T-helper 1 cell treated with Interleukin-12 subunit alpha and Interleukin-12 subunit beta and Interleukin-4 antibody, amounts not matched to agents 30 ng/mL and 1 ng/mL, for 36 hours (primary cell): ENCODE data around the gene IL16. TPM values are rescaled to one million over a fixed set of nuclear protein-coding genes. Genes with fewer than 3 reads are reported as not detected.
"Not testable (repeated sequence)": the region's sequence is repeated elsewhere in the genome, so short reads cannot be mapped to it uniquely, and the experiment has no call there.

Experiments used
- intact Hi-C: fragments of 100-400 bp; cut with micrococcal nuclease; formaldehyde crosslinking; loops from one replicate; pipeline ENCODE4 v1.15.1; 2024
- total RNA-seq: library from RNA; stranded (reverse); gene quantifications from 2 replicates; pipeline ENCODE4 v1.2.3, GENCODE V29; 2022

IL16 gene
- total RNA-seq, 1 donor from 2014 or later = 237 TPM

GRCh38 chr15:81331141-81331540 lies 134.5 kb downstream of the IL16 start:
- intact Hi-C loops = not testable (repeated sequence)

- intact Hi-C loops = no loop called here
These were observed 134.9 kb downstream of the IL16 start for GRCh38 chr15:81331600-81331999.

- intact Hi-C loops = no loop called here
These were observed 135.6 kb downstream of the IL16 start for GRCh38 chr15:81332326-81332725.

- intact Hi-C loops = no loop called here
These were observed 136.7 kb downstream of the IL16 start for GRCh38 chr15:81333363-81333762.

- intact Hi-C loops = no loop called here
These were observed 138.2 kb downstream of the IL16 start for GRCh38 chr15:81334768-81335435.

GRCh38 chr15:81335631-81336030 lies 139.0 kb downstream of the IL16 start:
- intact Hi-C loops = loop anchor here (1.0 kb wide), 1 partner anchor 60 kb away; no protein-coding TSS in a partner anchor

GRCh38 chr15:81336568-81336967 lies 139.9 kb downstream of the IL16 start:
- intact Hi-C loops = loop anchor here (1.0 kb wide), 1 partner anchor 61 kb away; no protein-coding TSS in a partner anchor

- intact Hi-C loops = no loop called here
These were observed 140.6 kb downstream of the IL16 start for GRCh38 chr15:81337241-81337640.

- intact Hi-C loops = no loop called here
These were observed 141.1 kb downstream of the IL16 start for GRCh38 chr15:81337713-81338157.

GRCh38 chr15:81338170-81339007 lies 141.7 kb downstream of the IL16 start:
- intact Hi-C loops = no loop called here

GRCh38 chr15:81339321-81339720 lies 142.6 kb downstream of the IL16 start:
- intact Hi-C loops = no loop called here

GRCh38 chr15:81339851-81340250 lies 143.2 kb downstream of the IL16 start:
- intact Hi-C loops = no loop called here

- intact Hi-C loops = no loop called here
These were observed 144.7 kb downstream of the IL16 start for GRCh38 chr15:81341351-81341750.

- intact Hi-C loops = no loop called here
These were observed 146.7 kb downstream of the IL16 start for GRCh38 chr15:81343371-81343770.

- intact Hi-C loops = no loop called here
These were observed 149.9 kb downstream of the IL16 start for GRCh38 chr15:81346611-81347010.

GRCh38 chr15:81347910-81348309 lies 151.2 kb downstream of the IL16 start:
- intact Hi-C loops = no loop called here

GRCh38 chr15:81348691-81349090 lies 152.0 kb downstream of the IL16 start:
- intact Hi-C loops = not testable (repeated sequence)

- intact Hi-C loops = no loop called here
These were observed 152.6 kb downstream of the IL16 start for GRCh38 chr15:81349271-81349670.

- intact Hi-C loops = no loop called here
These were observed 155.0 kb downstream of the IL16 start for GRCh38 chr15:81351651-81352050.

- intact Hi-C loops = no loop called here
These were observed 159.6 kb downstream of the IL16 start for GRCh38 chr15:81356252-81356651.

GRCh38 chr15:81357180-81357686 lies 160.6 kb downstream of the IL16 start:
- intact Hi-C loops = no loop called here

GRCh38 chr15:81358248-81358647 lies 161.6 kb downstream of the IL16 start:
- intact Hi-C loops = no loop called here
